ENCODE measurements around the gene SGMS1.
A peak's percentile ranks its signal among the peaks of the same experiment; 100 is the strongest.

The SGMS1 gene

GRCh38 chr10:50312464-50313437, 311.0 kb downstream of the SGMS1 start:
- DNase-seq (ENCODE audit: low read depth in 2 of 2), result no peak

GRCh38 chr10:50310560-50311174, 313.1 kb downstream of the SGMS1 start:
- no peak for DNase-seq (ENCODE audit: low read depth in 2 of 2)

- no peak for DNase-seq (ENCODE audit: low read depth in 2 of 2)
These were observed 314.4 kb downstream of the SGMS1 start for GRCh38 chr10:50309342-50309741.

GRCh38 chr10:50304660-50305059, 319.1 kb downstream of the SGMS1 start:
- no peak for DNase-seq (ENCODE audit: low read depth in 2 of 2)

- no peak for DNase-seq (ENCODE audit: low read depth in 2 of 2)
These were observed 323.6 kb downstream of the SGMS1 start for GRCh38 chr10:50299948-50300669.

GRCh38 chr10:50295367-50295766, 328.4 kb downstream of the SGMS1 start:
- no peak for DNase-seq (ENCODE audit: low read depth in 2 of 2)

- no peak for DNase-seq (ENCODE audit: low read depth in 2 of 2)
These were observed 329.2 kb downstream of the SGMS1 start for GRCh38 chr10:50294582-50294981.

GRCh38 chr10:50293513-50294313, 330.0 kb downstream of the SGMS1 start:
- DNase-seq (ENCODE audit: low read depth in 2 of 2), result no peak

GRCh38 chr10:50291261-50291850, 332.4 kb downstream of the SGMS1 start:
- peak in 1 of 2 experiments; percentile 15 for DNase-seq (ENCODE audit: low read depth in 2 of 2)

- DNase-seq (ENCODE audit: low read depth in 2 of 2), result no peak
These were observed 334.6 kb downstream of the SGMS1 start for GRCh38 chr10:50289196-50289595.

GRCh38 chr10:50286996-50287803, 336.6 kb downstream of the SGMS1 start:
- DNase-seq (ENCODE audit: low read depth in 2 of 2), result no peak

- peak; percentile 80 to 84 for DNase-seq (ENCODE audit: low read depth in 2 of 2)
These were observed 337.2 kb downstream of the SGMS1 start for GRCh38 chr10:50286517-50286916.

GRCh38 chr10:50281967-50282522, 341.7 kb downstream of the SGMS1 start:
- no peak for DNase-seq (ENCODE audit: low read depth in 2 of 2)

GRCh38 chr10:50281210-50281966, 342.4 kb downstream of the SGMS1 start:
- no peak for DNase-seq (ENCODE audit: low read depth in 2 of 2)

GRCh38 chr10:50280049-50280841, 343.5 kb downstream of the SGMS1 start:
- DNase-seq (ENCODE audit: low read depth in 2 of 2), result no peak

GRCh38 chr10:50279489-50279888, 344.3 kb downstream of the SGMS1 start:
- DNase-seq (ENCODE audit: low read depth in 2 of 2), result no peak

- no peak for DNase-seq (ENCODE audit: low read depth in 2 of 2)
These were observed 348.0 kb downstream of the SGMS1 start for GRCh38 chr10:50275650-50276235.

- no peak for DNase-seq (ENCODE audit: low read depth in 2 of 2)
These were observed 351.2 kb downstream of the SGMS1 start for GRCh38 chr10:50272531-50272930.
